Fibroblast of skin of back (primary cell): ENCODE measurements around the gene CSTF2T.
A peak's percentile ranks its signal among the peaks of the same experiment; 100 is the strongest.

ENCODE experiments used
- DNase-seq: peaks from one replicate; pipeline ENCODE4 v3.0.0-alpha.2; 2013

Gene CSTF2T

GRCh38 chr10:51649064-51649463, 50.3 kb downstream of the CSTF2T start:
- DNase-seq: peak; percentile 53
